ENCODE measurements around the gene CNDP2.
"Not testable (repeated sequence)": the region's sequence is repeated elsewhere in the genome, so short reads cannot be mapped to it uniquely, and the experiment has no call there.

CNDP2 gene

DNA sequence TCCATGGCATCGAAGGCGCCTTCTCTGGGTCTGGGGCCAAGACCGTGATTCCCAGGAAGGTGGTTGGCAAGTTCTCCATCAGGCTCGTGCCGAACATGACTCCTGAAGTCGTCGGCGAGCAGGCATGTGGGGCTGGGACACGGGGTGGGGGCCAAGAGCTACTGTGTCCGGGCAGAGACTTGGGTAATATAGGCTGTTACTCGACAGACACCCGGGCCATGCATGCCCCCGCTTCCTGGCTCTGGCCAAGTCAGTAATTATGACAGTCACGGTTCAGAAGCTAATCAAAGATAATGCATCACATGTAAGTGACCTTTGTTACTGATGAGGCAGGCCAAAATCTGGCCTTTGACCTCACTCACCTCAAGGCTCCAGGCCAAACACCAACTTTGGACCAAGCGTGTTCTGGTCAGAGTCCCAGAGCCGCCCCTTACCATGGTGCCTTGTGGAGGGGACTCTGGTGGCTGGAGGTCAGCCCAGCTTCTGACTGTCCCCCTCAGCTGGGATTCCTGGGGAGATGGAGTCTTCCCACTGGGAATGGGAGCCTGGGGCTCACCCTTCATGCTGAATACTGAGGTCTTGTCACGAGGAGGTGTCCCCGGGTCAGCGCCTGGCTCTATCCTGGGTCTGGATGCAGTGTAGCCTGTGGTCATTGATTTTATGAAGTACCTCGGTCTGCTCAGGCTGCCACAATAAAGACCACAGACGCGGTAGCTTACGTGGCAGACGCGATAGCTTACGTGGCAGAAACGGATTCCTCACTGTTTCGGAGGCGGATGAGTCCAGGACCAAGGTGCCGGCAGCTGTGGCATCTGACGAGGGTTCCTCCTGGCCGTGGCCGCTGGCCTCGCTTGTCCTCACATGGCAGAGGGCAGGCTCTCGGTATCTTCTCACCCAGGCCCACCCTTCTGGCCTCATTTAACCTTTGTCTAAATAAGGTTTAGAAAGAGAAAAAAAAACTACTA, 20.4 kb downstream of the CNDP2 start:
- DNase-seq (ENCODE audit: extremely low read depth in 1 of 2, low read depth in 1 of 2) = no peak

DNA sequence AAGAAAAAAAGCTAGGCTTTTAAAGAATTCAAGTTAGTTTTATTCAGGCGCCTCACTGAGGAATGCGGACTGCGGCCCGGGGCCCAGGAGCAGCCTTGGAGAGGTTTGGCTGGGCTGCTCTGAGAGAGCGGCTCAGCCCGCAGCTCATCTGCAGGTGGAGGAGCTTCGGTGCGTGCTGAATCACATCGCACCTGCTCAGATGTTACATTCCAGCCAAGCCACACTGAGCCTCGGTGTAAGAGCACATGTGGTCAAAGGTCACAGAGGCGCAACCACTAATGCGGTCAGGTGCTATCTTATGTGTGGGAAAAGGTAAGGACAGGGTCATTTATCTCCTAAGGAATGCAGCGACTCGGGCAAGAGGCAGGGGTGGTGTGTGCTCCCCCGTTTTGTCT, 21.1 kb downstream of the CNDP2 start:
- DNase-seq (ENCODE audit: extremely low read depth in 1 of 2, low read depth in 1 of 2) = no peak

DNA sequence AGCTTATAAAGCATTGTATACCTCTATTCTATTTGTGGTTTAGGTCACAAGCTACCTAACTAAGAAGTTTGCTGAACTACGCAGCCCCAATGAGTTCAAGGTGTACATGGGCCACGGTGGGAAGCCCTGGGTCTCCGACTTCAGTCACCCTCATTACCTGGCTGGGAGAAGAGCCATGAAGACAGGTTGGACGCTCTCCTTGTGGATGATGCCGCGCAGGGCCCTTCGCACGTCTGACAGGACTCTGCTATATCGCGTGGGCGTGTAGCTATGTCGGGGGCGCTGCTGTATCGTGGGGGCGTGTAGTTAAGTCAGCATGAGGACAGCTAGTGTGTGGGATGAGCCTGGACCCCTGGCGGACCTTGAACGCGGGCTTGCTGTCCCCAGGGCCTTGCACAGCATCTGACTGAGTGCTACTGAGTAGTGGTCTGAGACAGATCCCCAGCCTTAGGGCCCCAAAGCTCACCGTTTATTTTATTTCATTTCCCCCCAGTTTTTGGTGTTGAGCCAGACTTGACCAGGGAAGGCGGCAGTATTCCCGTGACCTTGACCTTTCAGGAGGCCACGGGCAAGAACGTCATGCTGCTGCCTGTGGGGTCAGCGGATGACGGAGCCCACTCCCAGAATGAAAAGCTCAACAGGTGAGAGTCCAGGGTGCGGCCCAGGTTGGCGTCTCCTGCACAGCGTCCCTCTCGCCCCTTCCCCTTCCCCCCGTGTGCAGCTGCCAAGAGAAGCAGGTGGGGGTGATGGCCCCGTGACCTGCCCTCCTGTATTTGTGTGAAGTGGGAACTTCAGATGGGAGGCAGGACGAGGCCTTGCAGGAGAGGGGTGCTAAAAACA, 22.5 kb downstream of the CNDP2 start:
- DNase-seq (ENCODE audit: extremely low read depth in 1 of 2, low read depth in 1 of 2) = no peak

DNA sequence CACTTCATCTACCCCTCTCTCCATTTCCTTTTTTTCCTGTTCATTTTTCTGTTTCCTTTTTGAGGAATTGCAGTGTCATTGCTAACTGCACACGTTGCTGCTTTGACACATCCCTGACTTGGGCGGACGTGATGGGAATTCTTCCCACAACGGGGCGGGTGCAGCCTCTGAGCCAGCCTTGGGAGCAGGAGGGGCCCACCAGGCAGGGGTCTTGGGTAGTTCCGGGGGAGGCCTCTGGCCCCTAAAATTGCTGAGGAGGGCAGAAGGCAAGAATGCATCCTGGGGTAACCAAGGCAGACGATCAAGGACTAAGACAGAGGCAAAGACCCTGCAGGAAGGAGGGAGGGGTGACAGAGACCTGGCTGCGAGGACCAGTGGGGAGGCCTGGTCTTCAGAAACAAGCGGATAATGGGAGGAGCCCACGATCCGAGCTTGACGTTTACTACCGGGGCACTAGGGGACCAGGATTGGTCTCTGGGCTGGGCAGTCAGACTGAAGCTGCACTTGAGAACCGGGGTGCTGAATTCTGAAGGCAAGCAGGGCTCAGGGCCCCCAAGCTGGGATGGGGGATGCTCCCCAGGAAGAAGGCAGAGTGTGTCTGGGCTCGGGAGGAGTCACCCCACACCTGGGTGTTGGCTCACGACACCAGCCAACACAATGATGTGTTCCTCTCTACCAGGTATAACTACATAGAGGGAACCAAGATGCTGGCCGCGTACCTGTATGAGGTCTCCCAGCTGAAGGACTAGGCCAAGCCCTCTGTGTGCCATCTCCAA, 23.3 kb downstream of the CNDP2 start:
- DNase-seq (ENCODE audit: extremely low read depth in 1 of 2, low read depth in 1 of 2) = no peak

DNA sequence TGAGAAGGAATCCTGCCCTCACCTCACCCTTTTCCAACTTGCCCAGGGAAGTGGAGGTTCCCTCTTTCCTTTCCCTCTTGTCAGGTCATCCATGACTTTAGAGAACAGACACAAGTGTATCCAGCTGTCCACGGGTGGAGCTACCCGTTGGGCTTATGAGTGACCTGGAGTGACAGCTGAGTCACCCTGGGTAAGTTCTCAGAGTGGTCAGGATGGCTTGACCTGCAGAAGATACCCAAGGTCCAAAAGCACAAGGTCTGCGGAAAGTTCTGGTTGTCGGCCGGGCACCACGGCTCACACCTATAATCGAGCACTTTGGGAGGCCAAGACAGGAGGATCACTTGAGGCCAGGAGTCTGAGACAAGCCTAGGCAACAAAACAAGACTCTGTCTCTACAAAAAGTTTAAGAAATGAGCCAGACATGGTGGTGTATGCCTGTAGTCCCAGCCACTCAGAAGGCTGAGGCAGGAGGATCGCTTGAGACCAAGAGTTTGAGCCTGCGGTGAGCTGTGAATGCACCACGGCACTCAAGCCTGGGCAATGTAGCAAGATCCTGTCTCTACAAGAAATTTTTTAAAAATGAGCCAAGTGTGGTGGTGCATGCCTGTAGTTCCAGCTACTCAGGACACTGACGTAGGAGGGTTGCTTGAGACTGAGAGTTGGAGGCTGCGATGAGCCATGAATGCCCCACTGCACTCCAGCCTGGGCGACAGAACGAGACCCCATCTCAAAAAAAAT, 24.1 kb downstream of the CNDP2 start:
- DNase-seq (ENCODE audit: extremely low read depth in 1 of 2, low read depth in 1 of 2) = no peak

DNA sequence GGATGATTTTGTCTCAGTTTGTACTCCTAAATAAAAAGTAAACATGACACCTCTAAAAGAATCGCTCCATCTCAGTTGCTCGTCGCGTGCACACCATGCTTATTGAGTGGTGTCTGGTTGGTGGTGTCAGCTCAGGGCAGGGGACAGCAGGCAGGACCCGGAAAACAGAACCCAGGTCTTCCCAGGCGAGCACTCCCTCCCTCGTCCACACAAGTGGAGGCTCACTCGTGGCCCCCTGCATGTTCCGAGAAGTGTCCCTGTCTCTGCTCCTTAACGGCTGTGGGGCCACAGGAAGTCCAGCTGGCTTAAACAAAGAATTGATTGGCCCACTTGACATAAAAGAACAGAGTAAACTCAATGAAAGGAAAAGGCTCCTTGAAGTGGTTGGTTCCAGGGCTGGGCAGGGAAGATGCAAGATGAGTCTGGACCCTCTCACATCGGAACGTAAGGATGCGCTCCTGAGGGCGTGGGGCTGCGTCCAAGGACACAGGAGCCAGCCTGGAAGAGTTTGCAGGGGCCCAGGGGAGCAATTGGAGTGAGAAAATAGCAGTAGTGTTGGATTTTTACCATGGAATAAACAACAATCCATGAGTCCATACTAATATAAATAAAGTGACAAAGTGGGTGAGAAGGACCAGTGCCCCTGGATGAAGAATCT, 25.0 kb downstream of the CNDP2 start:
- no peak for DNase-seq (ENCODE audit: extremely low read depth in 1 of 2, low read depth in 1 of 2)

DNA sequence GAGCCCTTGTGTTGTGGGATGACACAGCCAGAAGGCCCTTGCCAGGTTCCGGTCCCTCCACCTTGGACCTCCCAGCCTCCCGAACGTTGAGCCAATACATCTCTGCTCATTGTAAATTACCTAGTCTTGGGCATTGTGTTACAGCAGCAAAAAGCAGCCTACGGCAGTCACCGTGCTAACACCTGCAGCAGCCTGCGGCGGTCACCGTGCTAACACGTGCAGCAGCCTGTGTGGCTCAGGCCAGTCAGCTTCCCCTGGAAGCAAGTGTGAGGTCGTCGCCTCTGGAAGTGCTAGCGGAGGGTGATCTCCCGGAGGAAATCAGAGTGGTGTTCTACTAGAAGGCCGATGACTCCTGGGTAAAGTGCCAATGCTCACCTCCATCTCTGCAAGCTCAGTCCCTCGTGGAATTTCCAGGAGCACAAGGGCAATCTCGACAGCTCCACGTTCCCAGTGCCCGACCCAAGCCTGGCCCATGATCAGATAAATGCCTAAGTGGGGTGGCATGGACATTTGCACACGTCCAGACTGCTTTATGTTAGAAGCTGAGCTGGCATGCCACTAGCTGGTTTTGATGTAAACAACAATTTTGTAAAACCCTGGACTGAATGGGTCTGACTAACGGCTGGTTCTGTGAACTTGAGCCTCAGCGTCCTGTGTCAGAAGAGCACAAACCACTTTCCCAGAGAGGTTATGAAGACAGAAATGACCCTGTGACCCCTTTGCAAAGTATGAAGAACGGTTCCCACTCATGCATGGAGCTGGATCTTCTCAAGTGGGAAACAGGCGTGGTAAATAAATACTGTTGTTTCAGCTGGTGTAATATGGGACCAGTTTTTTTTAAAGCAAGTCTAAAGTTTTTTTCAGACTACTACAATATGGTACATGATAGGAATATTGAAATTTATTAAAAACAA, 26.7 kb downstream of the CNDP2 start:
- DNase-seq (ENCODE audit: extremely low read depth in 1 of 2, low read depth in 1 of 2) = no peak

DNA sequence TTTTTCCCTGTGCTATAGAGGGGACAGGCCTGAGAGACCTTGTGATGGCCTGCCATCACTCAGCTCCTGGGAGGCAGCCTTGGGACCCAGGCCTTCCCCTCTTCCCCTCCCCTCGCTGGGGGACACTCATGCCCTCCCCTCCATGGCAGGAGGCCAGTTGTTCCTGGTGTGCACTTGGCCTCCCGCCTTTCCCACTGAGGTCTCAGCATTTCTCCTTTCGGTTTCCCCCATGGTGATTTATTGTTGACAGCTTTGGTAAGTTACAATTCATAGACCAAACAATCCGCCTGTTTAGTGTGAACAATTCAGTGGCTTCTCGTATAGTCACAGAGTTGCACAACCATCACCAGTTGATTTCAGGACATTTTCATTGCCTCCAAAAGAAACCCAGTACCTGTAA, 27.9 kb downstream of the CNDP2 start:
- no peak for DNase-seq (ENCODE audit: extremely low read depth in 1 of 2, low read depth in 1 of 2)

DNA sequence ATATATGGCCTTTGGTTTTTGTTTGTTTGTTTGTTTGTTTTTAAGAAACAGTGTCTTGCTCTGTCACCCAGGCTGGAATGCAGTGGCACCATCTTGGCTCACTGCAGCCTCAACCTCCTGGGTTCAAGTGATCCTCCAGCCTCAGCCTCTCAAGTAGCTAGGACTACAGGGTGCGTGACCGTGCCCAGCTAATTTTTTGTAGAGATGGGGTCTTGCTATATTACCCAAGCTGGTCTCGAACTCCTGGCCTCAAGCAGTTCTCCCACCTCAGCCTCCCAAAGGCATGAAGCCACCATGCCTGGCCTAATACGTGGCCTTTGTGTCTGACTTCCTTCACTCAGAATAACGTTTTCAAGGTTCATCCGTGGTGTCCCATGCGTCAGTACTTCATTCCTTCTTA, 28.8 kb downstream of the CNDP2 start:
- not testable (repeated sequence) for DNase-seq (ENCODE audit: extremely low read depth in 1 of 2, low read depth in 1 of 2)

DNA sequence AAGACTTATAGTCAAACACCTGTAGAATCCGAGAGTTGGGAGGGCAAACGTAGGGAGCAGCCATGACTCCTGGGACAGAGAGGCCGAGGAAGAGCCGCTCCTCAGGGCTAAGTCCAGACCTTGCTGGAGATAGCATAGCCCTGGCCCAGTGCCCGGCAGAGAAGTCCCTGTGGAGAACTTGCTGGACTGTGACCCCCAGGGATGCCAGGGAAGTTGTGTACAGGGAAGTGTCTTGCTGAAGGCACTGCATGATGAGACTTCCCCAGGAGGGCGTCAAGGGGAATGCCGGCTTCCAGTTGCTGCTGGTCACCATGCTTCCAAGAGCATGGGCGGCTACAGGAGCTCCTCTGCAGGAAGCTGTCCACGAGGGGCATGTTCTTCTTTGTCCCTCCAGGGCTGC, 29.6 kb downstream of the CNDP2 start:
- no peak for DNase-seq (ENCODE audit: extremely low read depth in 1 of 2, low read depth in 1 of 2)

DNA sequence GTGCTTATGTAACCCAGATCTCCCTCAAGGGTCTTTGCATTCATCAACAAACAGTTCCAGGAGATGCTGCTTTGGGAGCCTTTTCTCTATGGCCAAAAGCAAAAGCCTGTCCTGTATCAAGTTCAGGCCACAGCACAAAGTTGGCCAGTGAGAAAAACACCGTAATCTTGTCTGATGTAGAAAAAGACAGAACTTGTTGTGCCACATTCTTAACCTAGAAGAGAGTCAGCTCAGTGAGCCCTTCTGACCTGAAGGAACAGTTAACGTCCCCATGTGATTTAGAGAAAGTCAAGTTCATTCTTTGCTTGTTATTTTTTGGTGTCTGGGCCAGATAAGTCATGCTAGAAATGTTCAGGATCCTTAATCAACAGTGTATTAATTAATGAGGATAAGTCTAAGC, 30.3 kb downstream of the CNDP2 start:
- no peak for DNase-seq (ENCODE audit: extremely low read depth in 1 of 2, low read depth in 1 of 2)

DNA sequence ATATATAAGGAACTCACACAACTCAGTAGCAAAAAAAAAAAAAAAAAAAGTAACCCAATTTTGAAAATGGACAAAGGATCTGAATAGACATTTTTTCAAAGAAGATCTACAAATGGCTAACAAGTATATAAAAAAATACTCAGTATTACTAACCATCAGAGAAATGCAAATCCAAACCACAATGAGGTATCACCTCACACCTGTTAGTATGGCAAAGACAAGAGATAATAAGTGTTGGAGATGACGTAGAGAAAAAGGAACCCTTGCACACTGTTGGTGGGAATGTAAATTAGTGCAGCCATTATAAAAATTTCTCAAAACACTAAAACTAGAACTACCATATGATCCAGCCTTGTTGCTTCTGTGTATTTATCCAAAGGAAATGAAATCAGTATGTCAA, 32.3 kb downstream of the CNDP2 start:
- DNase-seq (ENCODE audit: extremely low read depth in 1 of 2, low read depth in 1 of 2) = no peak

DNA sequence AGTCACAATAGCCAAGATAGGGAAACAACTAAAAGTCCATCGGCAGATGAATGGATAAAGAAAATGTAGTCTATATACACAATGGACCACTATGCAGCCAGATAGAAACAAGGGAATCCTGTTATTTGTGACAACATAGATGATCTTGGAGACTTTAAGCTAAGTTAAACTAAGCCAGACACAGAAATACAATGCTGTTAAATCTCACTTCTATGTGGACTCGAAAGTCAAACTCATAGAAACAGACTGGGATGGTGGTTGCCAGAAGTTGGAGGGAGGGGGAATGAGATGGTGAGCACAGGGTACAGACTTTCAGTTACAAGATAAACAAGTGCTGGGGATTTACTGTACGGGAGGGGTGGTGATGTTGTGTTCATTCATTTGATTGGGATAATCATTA, 32.8 kb downstream of the CNDP2 start:
- no peak for DNase-seq (ENCODE audit: extremely low read depth in 1 of 2, low read depth in 1 of 2)

DNA sequence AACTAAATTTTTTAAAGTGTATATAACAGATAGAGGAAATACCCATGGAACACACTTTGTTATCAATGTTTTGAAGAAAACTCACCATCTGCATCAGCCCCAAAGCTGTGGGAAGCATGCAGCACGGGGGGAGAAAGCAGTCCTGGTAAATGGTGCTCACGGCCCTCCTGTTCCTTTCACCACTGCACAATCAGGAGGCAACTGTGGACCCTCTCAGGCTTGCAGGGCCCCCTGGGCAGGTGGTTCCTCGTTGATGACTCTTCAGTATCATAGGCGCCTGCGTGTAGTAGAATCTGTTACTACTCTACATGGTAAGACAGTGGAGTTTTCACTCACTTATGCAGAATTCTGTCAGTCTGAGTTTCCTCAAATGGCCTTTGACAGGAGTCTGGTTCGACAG, 33.2 kb downstream of the CNDP2 start:
- no peak for DNase-seq (ENCODE audit: extremely low read depth in 1 of 2, low read depth in 1 of 2)

DNA sequence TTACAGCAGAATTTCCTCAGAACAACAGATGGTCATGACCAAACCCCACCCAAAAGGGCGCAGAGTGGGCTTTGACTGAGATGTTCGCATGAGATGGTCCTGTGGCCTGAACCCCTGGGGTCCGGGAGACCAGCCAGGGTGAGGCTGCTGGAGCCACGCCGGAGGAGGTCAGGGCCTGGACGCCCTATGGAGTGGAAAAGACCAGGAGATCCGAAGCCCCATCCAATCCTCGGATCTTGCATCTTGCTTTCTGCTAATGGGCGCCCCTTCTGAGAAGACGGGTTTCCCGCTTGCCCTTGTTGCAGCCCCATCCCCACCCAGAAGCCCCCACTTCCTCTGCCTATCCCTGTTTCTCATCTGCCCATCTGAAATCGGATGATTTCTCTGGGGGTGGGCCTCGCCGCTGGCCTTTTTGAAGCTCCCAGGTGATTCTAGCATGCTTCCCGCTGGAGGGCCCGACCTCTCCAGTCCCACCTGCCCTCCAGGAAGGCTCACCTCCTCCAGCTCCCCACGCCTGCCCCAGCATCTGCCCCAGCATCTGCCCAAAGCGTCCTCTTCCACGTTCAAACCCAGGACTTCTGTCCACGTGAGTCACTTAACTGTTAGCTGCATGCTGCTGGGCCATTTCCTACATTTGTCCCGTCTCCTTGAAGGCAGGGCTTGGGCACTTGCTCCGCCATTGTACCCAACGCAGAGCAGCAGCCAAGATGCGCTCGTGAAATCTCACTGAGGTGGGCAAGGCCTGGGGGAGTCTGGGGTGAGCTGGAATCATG, 33.8 kb downstream of the CNDP2 start:
- no peak for DNase-seq (ENCODE audit: extremely low read depth in 1 of 2, low read depth in 1 of 2)

DNA sequence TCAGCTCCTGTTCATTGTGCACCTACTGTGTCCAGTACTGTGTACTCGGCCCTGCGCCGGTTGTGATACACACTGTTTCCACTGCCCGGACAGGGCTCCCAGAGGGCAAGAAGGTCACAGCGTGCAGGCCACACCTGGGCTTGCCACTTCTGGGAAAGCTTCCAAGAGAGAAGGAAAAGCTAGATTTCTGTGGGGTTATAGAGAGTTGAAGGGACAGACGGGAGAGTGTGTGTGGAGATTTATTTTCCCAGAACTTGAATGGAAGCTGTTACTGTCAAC, 34.4 kb downstream of the CNDP2 start:
- DNase-seq (ENCODE audit: extremely low read depth in 1 of 2, low read depth in 1 of 2) = no peak

DNA sequence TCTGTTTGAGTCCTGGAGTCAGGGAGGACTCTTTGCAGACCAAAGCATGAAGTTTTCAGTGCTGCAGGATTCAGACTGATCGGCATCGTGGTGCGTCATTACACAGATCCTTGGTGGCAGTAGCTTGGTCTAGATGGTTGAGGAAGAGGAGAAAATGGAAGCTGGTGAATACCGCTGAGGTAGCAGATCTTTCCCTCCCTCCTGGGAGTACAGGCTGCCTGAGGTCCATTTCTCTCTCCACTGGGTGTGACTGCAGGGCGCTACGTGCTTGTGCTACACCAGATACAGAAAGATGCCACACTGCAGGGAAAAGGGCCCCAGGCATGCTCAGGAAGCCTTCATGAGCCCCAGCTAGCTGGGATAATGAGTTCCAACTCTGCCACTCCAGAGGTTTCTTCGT, 34.9 kb downstream of the CNDP2 start:
- DNase-seq (ENCODE audit: extremely low read depth in 1 of 2, low read depth in 1 of 2) = no peak

DNA sequence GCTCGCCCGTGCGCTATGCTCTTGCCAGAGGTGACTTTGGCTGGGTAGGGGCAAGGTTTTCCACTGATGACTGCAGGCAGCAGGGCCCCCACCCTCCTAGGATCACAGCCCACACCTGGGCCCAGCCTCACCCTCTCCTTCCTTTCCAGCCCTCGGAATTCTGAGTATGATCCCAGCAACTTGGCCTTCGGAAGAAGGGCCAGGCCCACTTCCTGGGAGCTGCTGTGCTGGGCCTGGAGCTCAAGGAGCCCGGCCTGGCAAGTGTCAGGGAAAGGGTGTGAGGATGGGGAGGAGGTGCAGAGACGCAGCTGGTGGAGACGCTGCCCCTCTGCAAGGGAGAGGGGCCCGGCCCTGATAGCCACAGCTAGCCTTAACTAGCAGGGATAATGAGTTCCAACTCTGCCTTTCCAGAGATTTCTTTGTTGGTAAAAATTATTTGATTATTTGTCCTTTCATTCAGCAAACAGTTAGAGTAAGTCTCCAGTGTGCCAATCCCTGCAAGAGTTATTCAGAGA, 36.4 kb downstream of the CNDP2 start:
- DNase-seq (ENCODE audit: extremely low read depth in 1 of 2, low read depth in 1 of 2) = no peak

Measured in stimulated activated CD8-positive, alpha-beta memory T cell treated with anti-CD3 and anti-CD28 coated beads, Interleukin-7, amount 100 ng/mL, for 48 hours (primary cell).